Prostate gland (tissue), 2 donors: Measurements from ENCODE around the gene MRNIP. TPM values are rescaled to one million over a fixed set of nuclear protein-coding genes. Genes with fewer than 3 reads are reported as not detected.
A peak's percentile ranks its signal among the peaks of the same experiment; 100 is the strongest.

ENCODE experiments used
- DNase-seq: peaks from one replicate; pipeline ENCODE4 v3.0.0-alpha.2; 2019; ENCODE audit warnings: low spot score
- H3K27ac ChIP-seq, 2 donors: fragments of 200-600 bp; sonication (generic); 2 replicates each; pipeline ENCODE4 v1.5.1; 2017 to 2019
- H3K27me3 ChIP-seq: fragments of 200-600 bp; sonication (generic); replicated peaks from 2 replicates; pipeline ENCODE4 v1.5.1; 2019; ENCODE audit not compliant: insufficient read depth
- H3K36me3 ChIP-seq, 2 donors: fragments of 200-600 bp; sonication (generic); 1 replicate in 1 of 2; 2 replicates in 1 of 2; pipeline versions ENCODE4 v1.5.1 to v1.8.1; 2017 to 2019
- H3K4me1 ChIP-seq: fragments of 200-600 bp; sonication (generic); replicated peaks from 2 replicates; pipeline ENCODE4 v1.5.1; 2019
- H3K4me3 ChIP-seq, 2 donors: fragments of 200-600 bp; sonication (generic); 2 replicates each; pipeline ENCODE4 v1.5.1; 2017 to 2019
- H3K9me3 ChIP-seq: fragments of 200-600 bp; sonication (generic); 2 replicates; pipeline ENCODE4 v1.5.1; 2017
- CTCF ChIP-seq, 4 experiments: fragments of 200-600 bp in 2 of 4; fragments of 450-650 bp in 2 of 4; sonication (generic) in 2 of 4; IDR thresholded peaks; 1 replicate in 3 of 4; 2 replicates in 1 of 4; pipeline ENCODE4 v1.5.1; 2016 to 2019; ENCODE audit warnings: antibody characterized with exemption in 4 of 4, mild to moderate bottlenecking in 2 of 4, moderate library complexity in 2 of 4
- POLR2A ChIP-seq: fragments of 450-650 bp; IDR thresholded peaks from one replicate; pipeline ENCODE4 v1.6.1; 2016; ENCODE audit warnings: antibody characterized with exemption, mild to moderate bottlenecking
- POLR2AphosphoS5 ChIP-seq: sonication (generic); formaldehyde crosslinking; IDR thresholded peaks from one replicate; pipeline ENCODE4 v1.6.1; 2017; ENCODE audit warnings: antibody characterized with exemption
- WGBS: methylation state at CpG from one replicate; pipeline ENCODE4 v1.1.5; 2018; 5-methylcytosine and 5-hydroxymethylcytosine counted together
- intact Hi-C: fragments of 100-400 bp; cut with DNase I; formaldehyde crosslinking; loops from one replicate; pipeline ENCODE4 v1.14.2; 2022
- total RNA-seq, 2 donors: library from RNA; depleted of rRNA; stranded (reverse); fragments of >200 nt; gene quantifications; one replicate each; pipeline ENCODE4 v1.1.0, GENCODE V29; 2016

MRNIP gene
- total RNA-seq, 2 donors from 2014 or later = 30.0 to 55.2 TPM

DNA sequence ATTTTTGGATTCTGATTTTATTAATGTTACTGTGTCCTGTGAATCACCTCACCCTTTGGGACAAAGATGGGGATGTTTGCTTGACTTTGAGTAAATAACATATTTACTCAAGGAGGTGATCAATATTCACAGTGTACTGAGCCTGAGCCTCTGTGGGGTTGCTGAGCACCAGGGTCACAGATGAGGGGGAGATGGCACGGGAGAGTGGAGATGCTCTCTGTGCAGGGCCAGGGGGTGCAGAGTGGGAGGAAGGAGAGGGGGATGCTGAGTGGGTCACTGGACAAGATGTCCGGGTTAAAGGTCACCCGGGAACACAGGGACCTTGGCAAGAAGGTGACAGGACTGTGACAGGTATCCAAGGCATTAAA is 33.9 kb downstream of the MRNIP start:
- DNase-seq = no peak
- peaks cover 21% of the 10 kb centered on the region for H3K4me1 ChIP-seq
- TF ChIP-seq POLR2A (no peak), CTCF (IDR thresholded peaks at IDR 0.05) (no peak), POLR2AphosphoS5 (no peak)
- intact Hi-C loops = loop anchor here (5.0 kb wide), 2 partner anchors 33 to 127 kb away; partner anchors contain the start of genes CANX and MRNIP
- H3K4me3 ChIP-seq = no peak overlapping the region
- 78% methylated on average over 3 of the region's 3 CpGs for WGBS
- H3K27ac ChIP-seq = no peak overlapping the region
- no peaks in the 10 kb centered on the region for H3K27me3 ChIP-seq
- no peaks in the 10 kb centered on the region for H3K9me3 ChIP-seq
- peaks cover 26 to 33% of the 10 kb centered on the region in 2 donors for H3K36me3 ChIP-seq

GRCh38 chr5:179823937-179824744 is 34.5 kb downstream of the MRNIP start:
- Histone ChIP-seq H3K9me3 (no peaks in the 10 kb centered on the region), H3K4me1 (peaks cover 27% of the 10 kb centered on the region), H3K36me3 (peaks cover 26 to 33% of the 10 kb centered on the region in 2 donors), H3K27ac (no peak overlapping the region), H3K27me3 (no peaks in the 10 kb centered on the region), H3K4me3 (no peak overlapping the region)
- intact Hi-C loops = loop anchor here (5.0 kb wide), 2 partner anchors 33 to 127 kb away; partner anchors contain the start of genes CANX and MRNIP
- WGBS = 91% methylated on average over 21 of the region's 22 CpGs
- TF ChIP-seq POLR2A (no peak), CTCF (IDR thresholded peaks at IDR 0.05) (no peak), POLR2AphosphoS5 (no peak)
- DNase-seq = no peak

DNA sequence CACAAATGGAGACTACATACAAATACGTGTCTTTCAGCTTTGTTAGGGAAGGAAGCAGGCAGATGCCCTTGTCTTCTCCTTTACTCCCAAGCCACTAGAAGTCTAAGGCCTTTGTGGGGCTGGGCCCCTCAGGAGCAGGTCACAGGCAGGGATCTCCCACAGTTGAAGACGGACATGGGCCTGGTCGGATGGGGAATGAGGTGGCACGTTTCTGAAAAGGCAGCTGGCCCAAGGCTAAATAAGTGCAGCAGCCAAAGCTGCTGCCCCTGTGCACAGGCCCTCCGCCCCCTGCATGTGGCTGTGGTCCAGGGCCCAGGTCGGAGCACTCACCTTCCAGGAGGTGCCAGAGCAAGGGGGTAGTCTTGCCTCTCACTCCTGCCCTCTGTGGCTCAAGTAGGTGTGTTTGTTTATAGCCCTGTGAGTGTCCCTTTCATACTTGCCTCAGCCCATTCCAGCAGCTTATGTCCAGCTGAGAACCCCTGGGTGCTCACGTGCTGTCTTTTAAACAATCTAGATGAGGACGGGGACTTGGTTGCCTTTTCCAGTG is 36.1 kb downstream of the MRNIP start:
- no peak for DNase-seq
- Histone ChIP-seq H3K36me3 (peaks cover 26 to 33% of the 10 kb centered on the region in 2 donors), H3K27ac (peak overlapping the region; percentile 100), H3K27me3 (no peaks in the 10 kb centered on the region), H3K9me3 (no peaks in the 10 kb centered on the region), H3K4me1 (peaks cover 32% of the 10 kb centered on the region), H3K4me3 (peak overlapping the region; percentile 98 to 100)
- TF ChIP-seq POLR2AphosphoS5 (no peak), POLR2A (no peak), CTCF (IDR thresholded peaks at IDR 0.05) (no peak)
- intact Hi-C loops = loop anchor here (5.0 kb wide), 2 partner anchors 35 to 125 kb away; partner anchors contain the start of genes CANX and MRNIP
- 40% methylated on average over 8 of the region's 8 CpGs for WGBS

- Histone ChIP-seq H3K36me3 (peaks cover 26 to 33% of the 10 kb centered on the region in 2 donors), H3K4me3 (peak overlapping the region; percentile 98 to 100), H3K4me1 (peaks cover 32% of the 10 kb centered on the region), H3K27ac (peak overlapping the region; percentile 100), H3K27me3 (no peaks in the 10 kb centered on the region), H3K9me3 (no peaks in the 10 kb centered on the region)
- no peak for DNase-seq
- WGBS = 54% methylated on average over 3 of the region's 3 CpGs
- TF ChIP-seq POLR2AphosphoS5 (no peak), CTCF (IDR thresholded peaks at IDR 0.05) (no peak), POLR2A (no peak)
- intact Hi-C loops = loop anchor here (5.0 kb wide), 2 partner anchors 35 to 125 kb away; partner anchors contain the start of genes CANX and MRNIP
These were observed 36.6 kb downstream of the MRNIP start for GRCh38 chr5:179822059-179822432.
